K562 (cell line): ENCODE results near the gene OR2Y1. TPM values are rescaled to one million over a fixed set of nuclear protein-coding genes. Genes with fewer than 3 reads are reported as not detected.

ENCODE experiments used
- ATAC-seq: fragments of 200-7000 bp; cut with Tn5 transposase; 3 replicates; pipeline ENCODE4 v1.9.1; 2020; ENCODE audit warnings: moderate library complexity
- BruUV-seq: library from RNA; stranded (reverse); fragments of 400-500 nt; replicated peaks from 2 replicates; lab custom pipeline; 2021; lab: Mats Ljungman, UMichigan
- CTCF ChIA-PET: fragments of 300-600 bp; formaldehyde crosslinking; extraction: SDS; loops from one replicate; lab custom pipeline; 2021; ENCODE audit warnings: low intra/inter-chr PET ratio; lab: Yijun Ruan, JAX
- POLR2A ChIA-PET: fragments of 300-600, 350-650 bp; sonication (Branson Sonifier 250); formaldehyde crosslinking; extraction: SDS; loops from one replicate; lab custom pipeline; 2021; ENCODE audit warnings: antibody characterized with exemption, inconsistent platforms; lab: Yijun Ruan, JAX
- DNase-seq, 4 experiments: peaks; one replicate each; pipeline versions ENCODE4 v3.0.0 to v3.0.0-alpha.2; 2011 to 2018; ENCODE audit warnings: low spot score in 3 of 4, mixed read lengths in 3 of 4; ENCODE audit errors: extremely low read depth in 1 of 4
- FAIRE-seq: peaks from 2 replicates; lab custom pipeline; 2011; peaks lifted over from hg19 to GRCh38; lab: Jason Lieb, UNC
- H2AFZ ChIP-seq: 2 replicates; pipeline ENCODE4 v1.6.0; 2011; ENCODE audit warnings: low read depth, low read length, control low read depth, inconsistent platforms
- H3K27ac ChIP-seq: fragments of 200-600 bp; 3 replicates; pipeline ENCODE4 v1.8.0; 2011; ENCODE audit warnings: low read depth, mild to moderate bottlenecking, control low read depth, inconsistent platforms, low read length, moderate library complexity, mixed read lengths; ENCODE audit errors: extremely low read depth
- H3K27me3 ChIP-seq, 2 experiments: fragments of 300-600 bp in 1 of 2; 2 replicates in 1 of 2; 3 replicates in 1 of 2; pipeline versions ENCODE4 v1.6.0 to v1.8.0; 2011; ENCODE audit warnings: inconsistent platforms in 2 of 2, low read length in 2 of 2, mild to moderate bottlenecking in 1 of 2, mixed read lengths in 1 of 2, moderate library complexity in 1 of 2; ENCODE audit not compliant: control insufficient read depth in 2 of 2, insufficient read depth in 2 of 2
- H3K36me3 ChIP-seq: fragments of 300-600 bp; 3 replicates; pipeline ENCODE4 v1.8.0; 2011; ENCODE audit warnings: mild to moderate bottlenecking, low read length, inconsistent platforms; ENCODE audit not compliant: control insufficient read depth, insufficient read depth
- H3K4me1 ChIP-seq, 2 experiments: fragments of 200-600 bp in 1 of 2; replicated peaks in 1 of 2; 2 replicates in 1 of 2; 3 replicates in 1 of 2; pipeline versions ENCODE4 v1.5.1 to v1.8.0; 2011; ENCODE audit warnings: inconsistent platforms in 2 of 2, low read length in 2 of 2, mild to moderate bottlenecking in 1 of 2, mixed read lengths in 1 of 2, moderate library complexity in 1 of 2; ENCODE audit not compliant: control insufficient read depth in 2 of 2, insufficient read depth in 2 of 2
- H3K4me2 ChIP-seq: 2 replicates; pipeline ENCODE4 v1.6.1; 2011; ENCODE audit warnings: low read length, control low read depth, inconsistent platforms, mixed read lengths; ENCODE audit not compliant: insufficient read depth
- H3K4me3 ChIP-seq: fragments of 200-600 bp; sonication (generic), shearing (Covaris generic); 2 replicates; pipeline ENCODE4 v1.5.1; 2016; ENCODE audit warnings: control low read depth, inconsistent platforms
- H3K79me2 ChIP-seq: fragments of 200-600 bp; 3 replicates; pipeline ENCODE4 v1.8.0; 2011; ENCODE audit warnings: low read length, inconsistent platforms; ENCODE audit not compliant: control insufficient read depth, insufficient read depth
- H3K9ac ChIP-seq, 2 experiments: 2 replicates each; pipeline versions ENCODE4 v1.6.0 to v1.6.1; 2011; ENCODE audit warnings: low read depth in 2 of 2, low read length in 2 of 2, control low read depth in 1 of 2, inconsistent platforms in 1 of 2, mild to moderate bottlenecking in 1 of 2, mixed read lengths in 1 of 2; ENCODE audit not compliant: insufficient read depth in 1 of 2
- H3K9me1 ChIP-seq: one replicate; pipeline ENCODE4 v1.6.0; 2011; ENCODE audit warnings: inconsistent platforms, mild to moderate bottlenecking, low read length, moderate library complexity; ENCODE audit not compliant: control insufficient read depth, insufficient read depth
- H3K9me3 ChIP-seq: replicated peaks from 2 replicates; pipeline ENCODE4 v1.5.1; 2011; ENCODE audit warnings: low read depth, low read length, inconsistent platforms; ENCODE audit not compliant: control insufficient read depth, insufficient read depth
- H4K20me1 ChIP-seq: replicated peaks from 2 replicates; pipeline ENCODE4 v1.6.1; 2011; ENCODE audit warnings: low read length, inconsistent platforms, mixed read lengths; ENCODE audit not compliant: control insufficient read depth, insufficient read depth
- ARHGAP35 ChIP-seq: fragments of 450-650 bp; IDR thresholded peaks from 2 replicates; pipeline ENCODE4 v1.6.1; 2018; ENCODE audit not compliant: partially characterized antibody
- DACH1 ChIP-seq: fragments of 450-650 bp; IDR thresholded peaks from 2 replicates; pipeline ENCODE4 v1.6.1; 2018; ENCODE audit not compliant: partially characterized antibody
- EP300 ChIP-seq: IDR thresholded peaks from 2 replicates; pipeline ENCODE4 v1.6.1; 2012; ENCODE audit warnings: low read length, improper control_type of control experiment
- MCM5 ChIP-seq: fragments of 450-650 bp; IDR thresholded peaks from 2 replicates; pipeline ENCODE4 v1.6.1; 2016; ENCODE audit warnings: low read depth
- POLR2G ChIP-seq: fragments of 200-400 bp; formaldehyde crosslinking; IDR thresholded peaks from 2 replicates; pipeline ENCODE4 v1.6.1; 2017; ENCODE audit warnings: low read depth, mild to moderate bottlenecking, antibody characterized with exemption, low read length, moderate library complexity
- POLR2H ChIP-seq: IDR thresholded peaks from 2 replicates; pipeline ENCODE4 v1.6.1; 2016; ENCODE audit warnings: missing genetic modification characterization, low read depth, mild to moderate bottlenecking, control low read depth, missing compliant biosample characterization, moderate library complexity
- PRMT5 ChIP-seq: sonication (generic); formaldehyde crosslinking; IDR thresholded peaks from 2 replicates; pipeline ENCODE4 v1.5.0; 2020; ENCODE audit warnings: missing genetic modification reagents
- RBM14 ChIP-seq: fragments of 200-400 bp; formaldehyde crosslinking; IDR thresholded peaks from 2 replicates; pipeline ENCODE4 v1.6.1; 2018; ENCODE audit warnings: low read depth, mild to moderate bottlenecking, low read length, moderate library complexity, borderline replicate concordance; ENCODE audit not compliant: insufficient read depth
- RBM25 ChIP-seq: fragments of 200-400 bp; formaldehyde crosslinking; IDR thresholded peaks from 2 replicates; pipeline ENCODE4 v1.6.1; 2018; ENCODE audit warnings: low read length, low read depth, moderate library complexity; ENCODE audit not compliant: severe bottlenecking
- TEAD1 ChIP-seq, 2 experiments: fragments of 450-650 bp in 1 of 2; sonication (generic) in 1 of 2; formaldehyde crosslinking; IDR thresholded peaks; 2 replicates each; pipeline versions ENCODE4 v1.4.0 to v1.8.0; 2020 to 2022; ENCODE audit warnings: mild to moderate bottlenecking in 2 of 2, missing genetic modification reagents in 1 of 2
- U2AF2 ChIP-seq: fragments of 200-400 bp; formaldehyde crosslinking; optimal IDR thresholded peaks from 2 replicates; pipeline ENCODE3; 2017; ENCODE audit warnings: low read depth, mild to moderate bottlenecking, low read length
- ZFP1 ChIP-seq: fragments of 450-650 bp; formaldehyde crosslinking; IDR thresholded peaks from 2 replicates; pipeline ENCODE4 v1.4.0; 2020; ENCODE audit warnings: mild to moderate bottlenecking, mixed read lengths
- ZFP30 ChIP-seq: fragments of 250-450 bp; sonication (Bioruptor Pico); IDR thresholded peaks from 2 replicates; pipeline ENCODE4 v1.8.0; 2022; ENCODE audit warnings: moderate library complexity, mild to moderate bottlenecking, inconsistent platforms, borderline replicate concordance
- WGBS: fragments of 100-300 bp; shearing (Covaris generic); methylation state at CpG from one replicate; pipeline ENCODE4 v1.1.6; 2016; ENCODE audit warnings: low coverage, mixed read lengths; ENCODE audit not compliant: insufficient coverage; ENCODE audit errors: missing lambda C conversion rate; 5-methylcytosine and 5-hydroxymethylcytosine counted together
- in situ Hi-C: fragments of 300-500 bp; cut with MboI; formaldehyde crosslinking; loops from 4 replicates; pipeline ENCODE4 v1.15.0; 2018; ENCODE audit warnings: inconsistent platforms, mixed read lengths
- intact Hi-C: fragments of 100-400 bp; cut with micrococcal nuclease; formaldehyde crosslinking; loops from 2 replicates; pipeline ENCODE4 v1.14.2; 2022
- polyA plus RNA-seq, 8 experiments: library from polyadenylated mRNA; depleted of rRNA in 4 of 8; stranded (reverse) in 5 of 8; unstranded in 3 of 8; fragments of >200 nt; fragmentation: Nextera tagmentation in 2 of 8; fragmentation: Illumina TruSeq in 1 of 8; extraction: Ambion mirVana in 2 of 8; extraction: Trizol in 1 of 8; gene quantifications; 2 replicates each; pipeline versions ENCODE4 v1.2.1 to v1.2.3, GENCODE V29; 2011 to 2014; ENCODE audit warnings: inconsistent platforms in 1 of 8, missing spikeins in 1 of 8
- total RNA-seq, 7 experiments: library from RNA; depleted of rRNA in 6 of 7; stranded (reverse); fragments of >200 nt in 6 of 7; fragmentation: Illumina TruSeq in 2 of 7; extraction: Trizol in 2 of 7; gene quantifications; 2 replicates each; pipeline versions ENCODE4 v1.2.1 to v1.2.3, GENCODE V29; 2011 to 2021; ENCODE audit warnings: low replicate concordance in 1 of 7
- TF ChIP-seq, protein P1 (sequence below): IDR thresholded peaks from 2 replicates; pipeline ENCODE4 v1.6.1; 2014; ENCODE audit warnings: antibody characterized with exemption
- TF ChIP-seq, protein P2 (sequence below): fragments of 250-450 bp; sonication (Bioruptor Pico); IDR thresholded peaks from 2 replicates; pipeline ENCODE4 v1.8.0; 2022; ENCODE audit warnings: inconsistent platforms, mild to moderate bottlenecking, moderate library complexity, borderline replicate concordance

Gene OR2Y1
- total and polyA plus RNA-seq, 9 of the 15 experiments (the other 6 are each of a cell fraction or from before 2014, with no cell fraction given) = not detected

DNA sequence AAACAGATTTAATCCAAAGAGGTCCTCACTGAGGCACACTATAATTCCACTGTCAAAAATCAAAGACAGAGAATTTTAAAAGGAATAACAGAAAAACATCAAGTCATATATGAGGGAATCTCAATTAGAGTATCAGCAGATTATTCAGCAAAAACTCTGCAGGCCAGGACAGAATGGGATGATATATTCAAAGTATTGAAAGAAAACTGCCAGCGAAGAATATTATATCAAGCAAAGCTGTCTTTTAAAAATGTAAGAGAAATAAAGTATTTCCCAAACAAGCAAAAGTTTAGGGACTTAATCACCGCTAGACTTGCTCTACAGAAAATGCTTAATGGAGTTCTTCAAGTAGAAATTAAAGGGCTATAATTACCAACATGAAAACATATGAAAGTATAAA, 15.7 kb upstream of the OR2Y1 start:
- no peak overlapping the region for H2AFZ ChIP-seq
- H3K27me3 ChIP-seq = 0 out of 5 replicates have a peak, but pooled peaks cover 2 to 13% of the 10 kb centered on the region in 2 experiments
- H3K79me2 ChIP-seq = no peaks in the 10 kb centered on the region
- H3K4me2 ChIP-seq = no peak overlapping the region
- no peak overlapping the region for H3K9ac ChIP-seq
- FAIRE-seq = no peak
- TF ChIP-seq MCM5 = no peak
- no peak for TF ChIP-seq POLR2G
- TF ChIP-seq EP300 = no peak
- 0% methylated on average over 2 of the region's 2 CpGs for WGBS
- intact Hi-C loops (no loop called here), in situ Hi-C loops (no loop called here)
- no peaks in the 10 kb centered on the region for H3K9me1 ChIP-seq
- H3K36me3 ChIP-seq = no peaks in the 10 kb centered on the region
- CTCF ChIA-PET = no interaction called here
- H4K20me1 ChIP-seq = no peaks in the 10 kb centered on the region
- no TSS peak for BruUV-seq
- H3K4me3 ChIP-seq = no peak overlapping the region
- no peak for ATAC-seq
- H3K4me1 ChIP-seq = no peaks in the 10 kb centered on the region
- no peaks in the 10 kb centered on the region; the same call in 1 of the 2 replicates for H3K9me3 ChIP-seq
- no peak overlapping the region for H3K27ac ChIP-seq
- DNase-seq = no peak
- POLR2A ChIA-PET = no interaction called here

DNA sequence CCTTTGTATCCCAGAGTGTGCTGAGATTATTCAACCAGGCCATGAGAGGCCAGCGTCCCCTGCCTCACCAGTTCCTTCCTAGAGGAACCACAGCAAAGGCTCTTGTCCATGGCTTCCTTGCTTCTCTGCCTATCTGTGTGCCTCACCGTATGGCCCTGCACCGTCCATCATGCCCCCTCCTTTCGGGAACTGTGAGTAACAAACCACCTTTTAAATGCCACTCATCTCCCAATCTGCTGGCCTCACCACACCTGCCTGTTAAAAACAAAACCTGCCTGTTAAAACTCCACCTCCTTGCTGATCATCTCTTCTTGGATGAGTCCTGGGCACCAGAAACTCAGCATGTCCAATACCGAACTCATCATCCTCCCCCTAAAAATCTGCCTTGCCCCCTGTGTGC, 4.4 kb upstream of the OR2Y1 start:
- TF ChIP-seq RBM25 = no peak
- TF ChIP-seq ZFP1 = no peak
- TF ChIP-seq, protein P1, sequence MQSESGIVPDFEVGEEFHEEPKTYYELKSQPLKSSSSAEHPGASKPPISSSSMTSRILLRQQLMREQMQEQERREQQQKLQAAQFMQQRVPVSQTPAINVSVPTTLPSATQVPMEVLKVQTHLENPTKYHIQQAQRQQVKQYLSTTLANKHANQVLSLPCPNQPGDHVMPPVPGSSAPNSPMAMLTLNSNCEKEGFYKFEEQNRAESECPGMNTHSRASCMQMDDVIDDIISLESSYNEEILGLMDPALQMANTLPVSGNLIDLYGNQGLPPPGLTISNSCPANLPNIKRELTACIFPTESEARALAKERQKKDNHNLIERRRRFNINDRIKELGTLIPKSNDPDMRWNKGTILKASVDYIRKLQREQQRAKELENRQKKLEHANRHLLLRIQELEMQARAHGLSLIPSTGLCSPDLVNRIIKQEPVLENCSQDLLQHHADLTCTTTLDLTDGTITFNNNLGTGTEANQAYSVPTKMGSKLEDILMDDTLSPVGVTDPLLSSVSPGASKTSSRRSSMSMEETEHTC = no peak
- no peak for TF ChIP-seq U2AF2
- TF ChIP-seq POLR2H = no peak
- no peak for TF ChIP-seq PRMT5
- no peak for TF ChIP-seq ARHGAP35
- TF ChIP-seq RBM14 = no peak
- TF ChIP-seq TEAD1 (CRISPR knock-in tag; IDR thresholded peaks at IDR 0.05) = no peak
- TF ChIP-seq, protein P2, sequence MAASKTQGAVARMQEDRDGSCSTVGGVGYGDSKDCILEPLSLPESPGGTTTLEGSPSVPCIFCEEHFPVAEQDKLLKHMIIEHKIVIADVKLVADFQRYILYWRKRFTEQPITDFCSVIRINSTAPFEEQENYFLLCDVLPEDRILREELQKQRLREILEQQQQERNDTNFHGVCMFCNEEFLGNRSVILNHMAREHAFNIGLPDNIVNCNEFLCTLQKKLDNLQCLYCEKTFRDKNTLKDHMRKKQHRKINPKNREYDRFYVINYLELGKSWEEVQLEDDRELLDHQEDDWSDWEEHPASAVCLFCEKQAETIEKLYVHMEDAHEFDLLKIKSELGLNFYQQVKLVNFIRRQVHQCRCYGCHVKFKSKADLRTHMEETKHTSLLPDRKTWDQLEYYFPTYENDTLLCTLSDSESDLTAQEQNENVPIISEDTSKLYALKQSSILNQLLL (CRISPR knock-in tag) = no peak
- TF ChIP-seq DACH1 = no peak
- TF ChIP-seq ZFP30 (CRISPR knock-in tag) = no peak
- no peaks in the 10 kb centered on the region for H3K9me1 ChIP-seq
- peaks cover 43 to 64% of the 10 kb centered on the region in 2 experiments for H3K27me3 ChIP-seq
- H3K4me3 ChIP-seq = no peak overlapping the region
- ChIA-PET POLR2A (no interaction called here), CTCF (no interaction called here)
- H3K79me2 ChIP-seq = no peaks in the 10 kb centered on the region
- no peak overlapping the region for H2AFZ ChIP-seq
- no peak overlapping the region; a peak in 1 of 4 replicates for H3K9ac ChIP-seq
- H3K36me3 ChIP-seq = no peaks in the 10 kb centered on the region
- ATAC-seq (no peak; the same call in 2 of the 3 replicates), FAIRE-seq (no peak), DNase-seq (no peak)
- no peaks in the 10 kb centered on the region for H3K9me3 ChIP-seq
- WGBS = 4% methylated on average over 5 of the region's 5 CpGs
- H3K4me1 ChIP-seq = peaks cover 2 to 3% of the 10 kb centered on the region in 2 experiments; a peak in 1 of 5 replicates
- no TSS peak for BruUV-seq
- no peak overlapping the region for H3K4me2 ChIP-seq
- in situ Hi-C loops = no loop called here
- no peaks in the 10 kb centered on the region for H4K20me1 ChIP-seq
- H3K27ac ChIP-seq = no peak overlapping the region
- intact Hi-C loops = no loop called here
